Measurements from ENCODE around the gene WIPF1. TPM values are rescaled to one million over a fixed set of nuclear protein-coding genes. Genes with fewer than 3 reads are reported as not detected.

WIPF1 gene
- total and polyA plus RNA-seq, 2 experiments from 2014 or later: 20.1 to 32.7 TPM

- Histone ChIP-seq H3K9me2 (replicated peaks; ENCODE audit: insufficient read depth) (no peaks in the 10 kb centered on the region), H3K79me2 (no peaks in the 10 kb centered on the region), H3K36me3 (replicated peaks; ENCODE audit: insufficient read depth, low read depth) (no peaks in the 10 kb centered on the region), H3K4me2 (peak overlapping the region; percentile 53), H2AFZ (peak overlapping the region; percentile 57), H3K27ac (peak overlapping the region; percentile 74), H3K4me3 (no peak overlapping the region), H3K27me3 (no peaks in the 10 kb centered on the region), H3K9me3 (ENCODE audit: low read depth) (no peaks in the 10 kb centered on the region), H3K4me1 (ENCODE audit: insufficient read depth) (peaks cover 16% of the 10 kb centered on the region), H4K20me1 (ENCODE audit: insufficient read depth, poor library complexity, severe bottlenecking) (no peaks in the 10 kb centered on the region)
- TF ChIP-seq, protein P1, sequence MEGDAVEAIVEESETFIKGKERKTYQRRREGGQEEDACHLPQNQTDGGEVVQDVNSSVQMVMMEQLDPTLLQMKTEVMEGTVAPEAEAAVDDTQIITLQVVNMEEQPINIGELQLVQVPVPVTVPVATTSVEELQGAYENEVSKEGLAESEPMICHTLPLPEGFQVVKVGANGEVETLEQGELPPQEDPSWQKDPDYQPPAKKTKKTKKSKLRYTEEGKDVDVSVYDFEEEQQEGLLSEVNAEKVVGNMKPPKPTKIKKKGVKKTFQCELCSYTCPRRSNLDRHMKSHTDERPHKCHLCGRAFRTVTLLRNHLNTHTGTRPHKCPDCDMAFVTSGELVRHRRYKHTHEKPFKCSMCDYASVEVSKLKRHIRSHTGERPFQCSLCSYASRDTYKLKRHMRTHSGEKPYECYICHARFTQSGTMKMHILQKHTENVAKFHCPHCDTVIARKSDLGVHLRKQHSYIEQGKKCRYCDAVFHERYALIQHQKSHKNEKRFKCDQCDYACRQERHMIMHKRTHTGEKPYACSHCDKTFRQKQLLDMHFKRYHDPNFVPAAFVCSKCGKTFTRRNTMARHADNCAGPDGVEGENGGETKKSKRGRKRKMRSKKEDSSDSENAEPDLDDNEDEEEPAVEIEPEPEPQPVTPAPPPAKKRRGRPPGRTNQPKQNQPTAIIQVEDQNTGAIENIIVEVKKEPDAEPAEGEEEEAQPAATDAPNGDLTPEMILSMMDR (IDR thresholded peaks at IDR 0.05; ENCODE audit: poor library complexity): no peak
- TF ChIP-seq EZH2 (IDR thresholded peaks at IDR 0.05; ENCODE audit: borderline replicate concordance): no peak
- TF ChIP-seq EZH2phosphoT487 (IDR thresholded peaks at IDR 0.05; ENCODE audit: low read depth, severe bottlenecking, unreplicated experiment): no peak
- WGBS (ENCODE audit: low lambda C conversion rate, missing lambda C conversion rate): 53% methylated on average over 7 of the region's 7 CpGs
- DNase-seq (ENCODE audit: low spot score): peak; percentile 18
Measured at GRCh38 chr2:174632841-174633622, 35.4 kb upstream of the WIPF1 start.

DNA sequence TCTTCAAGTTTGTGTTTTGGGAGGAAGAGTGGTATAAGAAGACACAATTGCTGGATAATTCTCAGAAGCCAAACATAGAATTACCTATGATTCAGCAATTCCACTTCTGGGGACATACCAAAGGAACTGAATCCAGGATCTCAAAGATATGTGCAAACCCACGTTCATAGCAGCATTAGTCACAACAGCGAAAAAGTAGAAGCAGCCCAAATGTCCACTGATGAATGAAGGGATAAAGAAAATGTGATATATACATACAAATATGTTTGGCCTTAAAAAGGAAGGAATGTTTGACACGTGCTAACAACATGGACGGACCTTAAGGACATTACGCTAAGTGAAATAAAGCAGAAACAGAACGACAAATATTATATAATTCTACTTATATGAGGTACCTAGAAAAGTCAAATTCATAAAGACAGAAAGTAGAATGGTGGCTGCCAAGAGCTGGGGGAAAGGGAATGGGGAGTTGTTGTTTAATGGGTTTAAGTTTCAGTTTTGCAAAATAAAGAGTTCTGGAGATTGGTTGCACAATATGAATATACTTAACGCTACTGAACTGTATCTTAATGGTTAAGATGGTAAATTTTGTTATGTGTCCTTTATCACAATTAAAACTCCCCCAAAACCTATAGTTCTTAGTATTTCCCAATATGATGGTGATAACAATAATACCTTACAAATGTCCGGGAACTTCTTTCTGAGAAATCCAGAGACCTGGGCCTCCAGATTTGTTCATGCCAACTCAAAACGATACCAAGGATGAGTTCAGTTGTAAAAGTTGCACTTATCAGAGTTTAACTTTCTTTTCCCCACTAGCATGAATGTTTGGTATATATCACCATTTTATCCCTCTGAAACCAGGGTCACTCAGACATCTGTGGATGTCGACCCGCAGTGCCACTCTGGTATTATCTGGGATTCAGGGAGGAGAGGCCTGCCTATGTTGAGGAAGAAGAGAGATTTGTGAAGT, 33.7 kb upstream of the WIPF1 start:
- Histone ChIP-seq H3K79me2 (no peaks in the 10 kb centered on the region), H2AFZ (no peak overlapping the region)
- TF ChIP-seq, protein P1 (IDR thresholded peaks at IDR 0.05; ENCODE audit: poor library complexity): no peak
- TF ChIP-seq EZH2 (IDR thresholded peaks at IDR 0.05; ENCODE audit: borderline replicate concordance) (no peak), EZH2phosphoT487 (IDR thresholded peaks at IDR 0.05; ENCODE audit: low read depth, severe bottlenecking, unreplicated experiment) (no peak)

GRCh38 chr2:174630107-174630506, 32.5 kb upstream of the WIPF1 start:
- no peaks in the 10 kb centered on the region for H3K79me2 ChIP-seq
- H2AFZ ChIP-seq: no peak overlapping the region

More for the DNA sequence above, 33.7 kb upstream of the WIPF1 start:
- peaks cover 16% of the 10 kb centered on the region for H3K4me1 ChIP-seq (ENCODE audit: insufficient read depth)
- no peaks in the 10 kb centered on the region for H3K36me3 ChIP-seq (replicated peaks; ENCODE audit: insufficient read depth, low read depth)
- H3K4me2 ChIP-seq: no peak overlapping the region
- H4K20me1 ChIP-seq (ENCODE audit: insufficient read depth, poor library complexity, severe bottlenecking): no peaks in the 10 kb centered on the region
- DNase-seq (ENCODE audit: low spot score): no peak
- no peak overlapping the region for H3K4me3 ChIP-seq
- H3K27me3 ChIP-seq: no peaks in the 10 kb centered on the region
- H3K9me3 ChIP-seq (ENCODE audit: low read depth): no peaks in the 10 kb centered on the region
- H3K9me2 ChIP-seq (replicated peaks; ENCODE audit: insufficient read depth): no peaks in the 10 kb centered on the region
- 89% methylated on average over 11 of the region's 11 CpGs for WGBS (ENCODE audit: low lambda C conversion rate, missing lambda C conversion rate)
- H3K27ac ChIP-seq: peak overlapping the region; percentile 45

More at GRCh38 chr2:174630107-174630506, 32.5 kb upstream of the WIPF1 start:
- no peaks in the 10 kb centered on the region for H3K9me2 ChIP-seq (replicated peaks; ENCODE audit: insufficient read depth)
- H3K4me1 ChIP-seq (ENCODE audit: insufficient read depth): peaks cover 16% of the 10 kb centered on the region
- no peak overlapping the region for H3K27ac ChIP-seq
- no peak overlapping the region for H3K4me2 ChIP-seq
- no peaks in the 10 kb centered on the region for H4K20me1 ChIP-seq (ENCODE audit: insufficient read depth, poor library complexity, severe bottlenecking)
- no peak overlapping the region for H3K4me3 ChIP-seq
- H3K9me3 ChIP-seq (ENCODE audit: low read depth): no peaks in the 10 kb centered on the region
- WGBS (ENCODE audit: low lambda C conversion rate, missing lambda C conversion rate): 98% methylated on average over 3 of the region's 3 CpGs
- DNase-seq (ENCODE audit: low spot score): no peak
- no peaks in the 10 kb centered on the region for H3K36me3 ChIP-seq (replicated peaks; ENCODE audit: insufficient read depth, low read depth)
- H3K27me3 ChIP-seq: no peaks in the 10 kb centered on the region
- TF ChIP-seq EZH2phosphoT487 (IDR thresholded peaks at IDR 0.05; ENCODE audit: low read depth, severe bottlenecking, unreplicated experiment) (no peak), EZH2 (IDR thresholded peaks at IDR 0.05; ENCODE audit: borderline replicate concordance) (no peak)
- TF ChIP-seq, protein P1 (IDR thresholded peaks at IDR 0.05; ENCODE audit: poor library complexity): no peak

Measured in hepatocyte (in vitro differentiated cells).